Amniotic stem cell (primary cell): ENCODE data around the gene REN.

Experiments used
- DNase-seq: peaks from one replicate; lab custom pipeline; 2025; lab: John Stamatoyannopoulos, UW

Gene REN

DNA sequence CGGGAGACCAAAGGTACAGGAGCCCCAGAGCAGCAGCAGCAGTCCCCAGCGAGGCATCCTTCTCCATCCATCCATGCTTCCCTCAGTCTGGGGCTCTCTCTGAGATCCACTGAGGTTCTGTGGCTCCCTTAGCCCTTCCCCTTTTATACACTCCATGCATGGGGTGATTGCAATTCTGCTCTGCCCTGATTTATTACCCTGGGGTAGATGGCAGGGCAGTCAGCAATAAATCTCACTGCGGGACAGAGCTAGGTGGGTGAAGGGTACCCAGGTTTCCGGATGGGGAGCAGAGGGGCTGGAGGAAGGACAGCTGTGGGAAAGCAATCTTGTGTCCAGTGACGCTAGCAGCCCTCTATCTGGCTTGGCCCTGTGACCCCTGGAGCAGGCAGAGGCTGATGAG, at the start of gene REN:
Gene REN (minus strand): TSS at position 119 of the 400 bp plus-strand sequence. CDS start 44 bp downstream, at position 75.
- no peak for DNase-seq

DNA sequence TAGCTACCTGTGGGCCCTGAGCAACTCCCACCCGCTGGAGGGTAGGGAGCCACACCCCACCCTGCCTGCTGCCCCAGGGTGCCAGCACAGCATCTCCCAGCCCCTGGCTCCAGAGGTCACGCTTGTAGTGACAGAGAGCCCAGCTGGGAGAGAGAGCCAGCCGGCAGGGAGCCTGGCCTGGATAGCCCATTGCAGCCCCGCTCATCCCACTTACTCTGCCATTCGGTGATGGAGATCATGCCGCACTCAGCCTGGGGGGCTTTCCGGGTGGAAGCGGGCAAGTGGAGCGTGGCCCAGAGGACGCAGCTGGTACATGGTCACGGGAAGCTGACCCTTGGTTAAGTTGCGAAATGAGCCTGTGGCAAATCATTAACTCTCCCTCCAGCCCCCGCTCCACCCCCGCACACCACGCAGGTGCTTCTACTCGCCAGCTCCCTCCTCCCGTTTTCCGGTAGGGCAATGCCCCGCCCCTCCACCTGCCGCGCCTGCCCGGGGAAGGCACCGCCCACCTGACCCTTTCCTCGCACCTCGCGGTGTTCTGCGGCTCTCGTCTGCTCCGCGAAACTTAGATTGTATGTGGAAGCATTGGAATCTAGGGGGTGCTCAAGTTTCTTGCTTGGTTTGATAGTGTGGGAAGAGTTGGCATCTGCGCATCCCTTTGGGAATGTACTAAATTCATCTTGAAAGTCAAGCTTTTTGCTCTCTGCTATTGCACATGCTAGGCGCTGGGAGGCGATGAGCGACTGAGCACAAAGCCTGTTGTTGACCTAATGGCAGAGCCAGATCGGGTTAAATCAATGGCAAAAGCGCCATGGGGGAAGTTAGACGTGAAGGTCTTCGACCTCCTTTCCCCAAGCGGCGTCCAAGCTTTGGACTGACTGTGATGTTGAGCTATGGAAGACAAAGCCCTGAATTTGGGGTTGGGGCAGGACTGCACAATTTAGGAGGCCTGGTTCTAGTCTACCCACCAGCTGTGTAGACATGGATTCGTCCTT, 47.8 kb upstream of the REN start, which contains the start of gene GOLT1A:
Gene GOLT1A (minus strand): TSS at position 321 of the 995 bp plus-strand sequence. CDS start 82 bp downstream, at position 239.
- peak; percentile 71 for DNase-seq

DNA sequence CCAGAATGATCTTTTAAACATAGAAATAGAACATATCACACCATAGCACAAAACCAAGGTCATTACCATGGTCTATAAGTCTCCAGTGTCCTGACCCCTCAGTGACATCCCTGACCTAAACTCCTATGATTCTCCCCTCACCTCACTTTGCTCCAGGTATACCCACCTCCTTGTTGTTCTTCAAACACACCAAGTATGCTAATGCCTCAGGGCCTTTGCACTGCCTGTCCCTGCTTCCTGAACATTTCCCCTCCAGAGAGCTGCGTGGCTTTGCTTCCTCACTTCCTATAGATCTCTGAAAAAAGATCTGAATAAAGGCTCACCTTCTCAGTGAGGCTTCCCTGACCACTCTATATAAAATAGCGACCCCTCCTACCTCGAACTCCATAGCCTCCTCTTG, 46.6 kb upstream of the REN start:
- DNase-seq, result no peak

DNA sequence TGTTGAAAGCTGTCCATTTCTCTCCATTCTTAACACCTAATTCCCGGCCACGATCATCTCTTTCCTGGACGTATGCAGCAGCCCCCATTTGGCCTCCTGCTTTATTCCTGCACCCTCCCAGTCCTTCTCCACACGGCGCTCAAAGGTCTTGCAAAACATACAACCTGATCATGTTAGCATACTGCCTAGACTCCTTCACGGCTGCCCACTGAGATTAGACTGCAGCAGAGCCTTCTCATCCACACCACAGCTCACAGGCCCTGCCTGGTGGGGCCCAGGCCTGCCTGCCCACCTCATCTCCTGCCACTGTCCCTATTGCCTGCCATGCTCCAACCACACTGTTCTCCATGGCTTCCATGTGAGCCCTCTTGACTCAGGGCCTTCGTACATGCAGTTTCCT, 44.9 kb upstream of the REN start:
- no peak for DNase-seq

DNA sequence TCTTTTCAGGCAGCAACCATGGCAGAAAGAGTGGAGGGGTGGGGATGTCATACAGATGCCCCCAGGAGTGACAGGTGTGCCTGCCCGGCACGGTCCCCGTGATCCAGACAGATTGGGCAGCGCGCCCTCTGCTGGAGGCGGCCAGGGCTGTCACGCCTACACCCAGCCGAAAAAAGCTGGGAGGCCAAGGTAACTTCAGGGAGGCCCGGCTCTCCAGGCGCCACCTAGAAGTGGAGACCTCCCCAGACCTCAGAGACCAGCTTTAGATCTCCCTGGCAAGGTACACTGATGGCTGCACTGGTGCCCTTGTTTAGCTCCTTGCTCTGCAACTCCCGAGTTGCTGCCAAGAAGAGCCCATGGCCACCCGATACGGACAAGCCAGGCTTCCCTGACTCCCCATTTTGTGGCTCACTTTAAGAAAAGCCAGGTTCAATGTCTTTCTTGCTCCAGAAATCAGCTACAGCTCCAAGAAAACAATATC, 41.0 kb upstream of the REN start:
- peak; percentile 12 for DNase-seq

DNA sequence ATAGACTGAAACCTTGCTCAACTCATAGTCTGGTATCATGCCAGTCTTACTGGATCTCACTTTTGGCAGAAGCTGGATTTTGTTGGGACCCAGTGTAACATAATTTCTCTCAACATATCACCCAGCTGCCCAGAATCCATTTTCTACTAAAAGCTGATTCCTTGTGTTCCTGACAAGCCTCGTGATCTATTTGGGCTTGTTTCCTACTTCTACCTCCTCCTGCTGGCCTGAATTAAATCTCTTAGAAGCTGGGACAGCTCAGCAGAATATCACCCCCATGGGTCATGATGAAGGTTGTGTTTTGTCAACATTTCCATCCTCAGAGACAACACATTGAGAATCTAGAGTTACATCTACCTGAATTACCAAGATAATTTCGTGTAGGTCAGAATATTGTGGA, 40.0 kb upstream of the REN start:
- peak; percentile 8 for DNase-seq

DNA sequence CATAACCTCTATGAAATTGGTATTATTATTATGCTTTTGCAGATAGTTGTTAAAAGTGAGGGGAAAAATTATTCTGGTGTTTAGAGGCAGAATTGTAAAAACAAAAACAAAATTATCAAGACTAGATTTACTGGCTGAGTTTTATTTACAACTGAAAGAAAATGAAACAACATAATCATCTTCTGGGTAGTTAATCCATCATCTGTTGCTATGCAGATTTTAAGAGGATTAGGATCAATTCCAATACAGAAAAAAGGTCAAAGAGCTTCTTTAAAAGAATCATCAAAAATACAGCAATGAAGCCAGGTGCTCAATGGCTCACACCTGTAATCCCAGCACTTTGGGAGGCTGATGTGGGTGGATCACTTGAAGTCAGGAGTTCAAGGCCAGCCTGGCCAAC, 39.3 kb upstream of the REN start:
- DNase-seq, result no peak

DNA sequence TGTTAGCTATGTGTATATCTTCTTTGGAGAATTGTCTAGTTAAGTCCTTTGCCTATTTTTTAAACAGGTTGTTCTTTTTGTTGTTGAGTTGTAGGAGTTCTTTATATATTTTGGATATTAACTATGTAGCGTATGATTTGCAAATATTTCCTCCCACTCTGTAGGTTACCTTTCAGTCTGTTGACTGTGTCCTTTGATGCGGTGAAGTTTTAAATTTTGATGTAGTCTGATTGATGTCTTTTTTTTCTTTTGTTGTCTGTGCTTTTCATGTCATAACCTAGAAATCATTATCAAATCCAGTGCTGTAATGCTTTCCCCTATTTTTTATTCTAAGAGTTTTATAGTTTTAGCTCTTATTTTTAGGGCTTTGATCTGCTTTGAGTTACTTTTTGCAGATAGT, 38.8 kb upstream of the REN start:
- DNase-seq, result no peak

DNA sequence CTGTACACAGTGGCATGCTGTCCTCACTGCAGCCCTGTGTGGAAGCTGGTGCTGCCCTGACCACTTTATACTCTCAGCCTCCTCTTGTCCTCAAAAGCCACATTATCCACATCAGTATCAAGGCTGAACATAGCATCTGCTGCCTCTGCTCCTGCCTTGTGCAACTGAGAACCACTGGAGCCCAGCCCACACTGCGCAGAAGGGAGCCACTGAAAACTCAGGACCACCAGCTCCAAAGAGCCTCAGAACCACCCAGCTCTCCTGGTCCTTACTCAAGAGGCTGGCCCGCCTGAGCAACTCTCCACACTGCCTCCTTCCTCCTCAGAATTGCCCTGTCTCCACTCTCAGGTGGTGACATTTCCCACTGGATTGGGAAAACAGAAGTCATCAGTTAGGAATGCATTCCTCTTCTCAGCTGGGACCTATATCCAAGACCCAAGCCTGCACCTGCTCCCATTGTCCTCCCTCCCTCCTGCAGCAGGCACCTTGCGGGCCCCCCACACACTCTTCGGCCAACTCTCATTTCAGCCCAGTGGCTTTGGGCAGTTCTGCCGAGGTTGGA, 37.1 kb upstream of the REN start:
- DNase-seq, result no peak

DNA sequence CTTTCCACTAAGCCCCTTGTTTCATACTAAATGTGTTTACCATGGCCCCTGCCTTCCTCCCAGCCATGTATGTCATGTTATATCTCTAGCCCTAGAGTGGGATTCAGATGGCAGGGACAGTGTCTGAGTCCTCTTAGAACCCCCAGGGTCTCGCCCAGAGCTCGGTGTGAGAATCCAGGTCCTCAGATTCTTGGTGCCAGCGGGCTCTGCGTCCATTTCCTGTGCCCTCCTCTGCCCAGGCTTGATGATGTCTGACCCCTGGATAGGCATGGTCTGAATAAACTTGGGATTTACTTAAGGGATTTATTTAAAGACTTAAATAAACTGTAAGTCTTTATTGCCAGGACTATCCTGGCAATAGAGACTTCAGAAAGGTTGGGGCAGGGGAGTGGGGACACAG, 36.3 kb upstream of the REN start:
- no peak for DNase-seq

DNA sequence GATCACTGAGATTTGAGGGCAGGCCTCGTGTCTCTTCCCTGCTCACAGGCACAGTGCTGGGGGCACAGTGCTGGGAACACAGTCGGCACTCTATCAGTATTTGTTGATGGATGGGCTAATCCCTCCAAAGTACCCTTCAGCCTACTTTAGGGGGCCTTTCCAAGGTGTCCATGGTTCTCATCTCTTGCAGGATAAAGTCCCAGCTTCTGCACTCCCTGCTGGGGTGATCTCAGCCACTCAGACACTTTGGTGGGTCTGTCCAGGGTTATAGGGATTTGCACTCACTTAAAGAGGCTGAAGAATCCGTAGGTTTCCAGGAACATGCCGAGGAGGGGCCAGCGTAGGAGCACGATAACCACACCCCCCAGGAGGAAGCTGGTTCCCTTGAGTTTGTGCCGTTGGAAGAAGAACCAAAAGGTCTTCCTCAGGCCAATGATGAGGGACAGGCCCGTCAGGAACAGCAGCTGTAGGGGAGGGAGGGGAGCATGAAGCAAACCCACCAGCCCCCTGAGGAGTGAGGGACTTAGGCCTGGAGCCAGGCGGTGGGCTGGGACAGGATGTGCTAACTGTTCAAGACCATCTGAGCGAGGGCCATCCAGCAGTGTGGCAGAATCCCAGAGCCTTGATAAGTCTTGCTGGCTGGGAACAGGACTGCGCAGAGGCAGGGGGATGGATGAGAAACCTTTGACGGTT, 35.4 kb upstream of the REN start:
- DNase-seq, result no peak

DNA sequence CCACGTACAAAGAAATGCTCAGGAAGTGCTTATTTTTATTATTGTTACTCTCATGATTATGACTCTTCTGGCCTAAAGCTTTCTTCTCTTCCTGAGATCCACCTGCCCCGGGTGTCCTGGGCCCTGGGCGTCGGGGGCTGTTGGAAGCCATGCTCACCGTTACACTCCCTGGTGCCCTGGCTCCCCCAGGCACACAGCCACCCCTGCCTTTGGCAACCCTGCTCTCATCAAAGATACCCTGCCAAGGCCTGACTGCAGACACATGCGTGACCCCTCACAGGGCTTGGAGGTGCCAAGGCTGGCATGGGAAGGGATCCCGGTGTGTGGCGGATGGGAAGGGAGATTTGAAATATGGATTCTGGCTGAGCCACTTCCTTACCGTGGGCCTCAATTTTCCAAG, 33.4 kb upstream of the REN start:
- no peak for DNase-seq

DNA sequence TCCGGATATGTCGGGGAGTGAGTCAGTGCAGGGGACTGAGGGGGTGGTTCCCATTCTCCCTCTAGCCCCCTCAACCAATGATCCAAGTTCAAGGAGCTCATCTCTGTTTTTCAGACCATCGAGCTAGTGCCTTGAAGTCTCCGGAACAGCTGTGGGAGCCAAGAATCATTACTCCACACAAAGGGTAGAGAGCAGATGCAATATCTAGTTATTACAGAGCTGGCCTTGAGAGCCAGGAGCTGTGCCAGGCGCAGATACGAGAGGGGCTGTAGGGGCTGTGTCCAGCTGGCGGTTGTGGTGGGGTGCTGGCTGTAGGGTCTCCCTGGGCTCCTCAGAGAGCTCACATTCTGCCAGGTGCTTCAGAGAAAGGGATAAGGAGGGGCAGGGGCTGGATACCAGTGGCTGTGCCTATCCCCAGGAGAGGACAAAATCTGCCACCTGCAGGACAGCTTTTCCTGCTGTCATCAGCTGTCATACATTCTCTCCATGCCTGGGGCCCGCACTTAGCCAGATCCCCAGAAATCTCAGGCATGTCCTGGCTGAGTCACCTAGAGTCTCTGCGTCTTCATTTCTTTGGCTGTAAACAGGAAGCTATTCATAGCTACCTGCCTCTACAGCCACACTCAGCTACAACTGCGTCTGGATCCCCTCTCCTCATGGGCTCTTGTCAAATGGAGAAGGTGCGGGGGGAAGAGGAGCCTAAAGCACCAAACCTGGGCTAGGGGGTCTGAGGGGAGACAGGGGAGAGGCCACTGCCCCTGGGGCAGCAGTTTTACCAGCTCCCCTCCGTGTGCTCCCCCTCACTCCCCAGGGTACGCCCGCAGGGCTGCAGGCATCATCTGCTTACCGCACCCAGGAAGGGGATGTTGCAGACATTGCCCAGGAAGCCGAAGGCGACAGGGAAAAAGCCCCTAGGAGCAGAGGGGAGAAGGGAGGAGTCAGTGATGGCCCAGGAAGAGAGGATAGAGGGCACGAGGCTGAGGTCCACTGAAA, 32.5 kb upstream of the REN start:
- peak; percentile 49 for DNase-seq

DNA sequence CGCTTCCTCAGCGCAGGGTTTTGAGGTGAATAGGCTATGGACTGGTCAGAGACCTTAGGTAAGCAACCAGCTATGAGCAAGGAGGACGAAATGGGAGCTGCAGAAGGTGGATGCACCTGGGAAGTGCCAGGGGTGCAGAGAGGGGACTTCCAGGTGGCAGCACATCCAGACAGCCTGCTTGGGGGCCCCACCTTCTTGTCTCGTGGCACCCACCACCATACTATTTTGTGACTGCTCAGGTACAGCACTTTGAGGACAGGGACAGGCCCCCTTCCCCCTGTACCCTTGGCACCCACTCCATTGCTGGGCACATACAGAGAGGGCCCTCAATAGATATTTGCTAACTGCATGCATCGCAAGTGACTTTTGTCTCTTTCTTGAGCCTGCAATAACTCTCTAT, 30.9 kb upstream of the REN start:
- no peak for DNase-seq

DNA sequence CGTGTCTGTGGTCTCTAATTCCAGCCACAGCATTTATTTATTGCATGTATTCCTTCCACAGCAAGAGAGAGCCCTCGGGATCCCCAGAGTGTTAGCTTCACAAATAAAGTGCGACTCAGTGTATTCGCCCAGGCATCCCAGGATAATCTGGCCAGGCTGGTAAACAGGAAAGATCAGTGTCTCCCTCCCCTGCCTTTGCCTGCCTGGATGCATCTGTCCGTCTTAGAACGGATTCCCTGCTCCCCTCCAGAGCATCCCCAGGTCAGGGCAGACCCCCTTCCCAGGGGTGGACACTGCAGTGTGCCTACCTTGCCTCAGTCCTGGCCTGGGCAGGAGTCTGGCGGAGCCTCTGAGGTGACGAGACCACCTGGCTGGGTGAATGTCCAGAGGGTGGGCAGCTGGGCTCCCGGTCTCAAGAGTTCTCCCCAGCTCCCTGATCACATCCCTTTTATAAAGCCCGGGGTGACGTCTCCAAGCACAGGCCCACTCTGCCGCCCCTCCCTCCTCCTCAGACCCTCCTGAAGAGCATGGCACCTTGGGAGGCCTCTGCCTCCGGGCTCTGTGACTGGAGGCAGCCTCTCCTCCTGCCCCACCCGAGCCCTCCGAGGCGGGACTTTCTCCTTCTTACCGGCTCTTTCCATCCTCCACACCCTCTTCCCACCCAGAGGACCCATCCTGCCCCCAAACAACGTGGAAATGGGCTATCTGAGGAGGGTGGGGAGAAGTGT, 30.1 kb upstream of the REN start, which contains the start of gene KISS1:
Gene KISS1 (minus strand): TSS at position 424 of the 728 bp plus-strand sequence. CDS start 3,615 bp downstream, outside the sequence.
- no peak for DNase-seq

DNA sequence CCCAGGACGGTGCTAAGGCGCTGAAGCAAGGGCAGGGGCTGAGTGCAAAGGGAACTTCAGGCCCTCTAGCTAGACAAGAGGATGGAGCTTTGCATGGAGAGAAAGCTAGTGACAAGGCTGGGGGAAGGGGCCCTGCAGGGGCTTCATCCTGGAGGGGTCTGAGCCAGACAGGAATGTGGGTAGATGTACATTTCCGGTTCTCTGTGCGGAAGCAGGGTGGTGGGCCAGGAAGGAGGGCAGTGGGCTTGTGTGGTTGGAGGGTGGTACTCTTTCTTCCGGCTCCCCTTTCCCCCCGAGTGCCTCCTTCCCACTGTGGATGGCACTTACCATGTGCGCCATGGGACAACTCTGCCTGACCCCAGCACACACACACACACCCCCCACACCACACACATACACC, 28.6 kb upstream of the REN start:
- DNase-seq, result no peak

DNA sequence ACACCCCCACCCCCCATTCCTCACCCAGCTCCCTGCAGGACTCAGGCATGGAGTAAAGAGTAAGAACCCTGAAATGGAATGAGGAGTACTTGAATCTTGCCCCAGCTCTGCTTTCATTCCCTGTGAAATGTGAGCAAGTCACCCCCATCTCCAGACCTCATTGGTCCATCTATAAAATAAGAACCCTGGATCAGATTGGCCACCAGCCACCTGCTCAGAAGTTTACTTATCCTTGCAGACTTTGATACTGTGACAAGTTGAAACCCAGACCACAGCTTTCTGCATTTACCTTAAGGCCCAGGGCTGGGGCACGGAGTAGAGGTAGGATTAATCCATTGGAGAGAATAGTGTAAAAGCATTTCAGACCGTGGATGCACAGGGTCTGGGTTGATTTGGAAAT, 27.9 kb upstream of the REN start:
- no peak for DNase-seq

DNA sequence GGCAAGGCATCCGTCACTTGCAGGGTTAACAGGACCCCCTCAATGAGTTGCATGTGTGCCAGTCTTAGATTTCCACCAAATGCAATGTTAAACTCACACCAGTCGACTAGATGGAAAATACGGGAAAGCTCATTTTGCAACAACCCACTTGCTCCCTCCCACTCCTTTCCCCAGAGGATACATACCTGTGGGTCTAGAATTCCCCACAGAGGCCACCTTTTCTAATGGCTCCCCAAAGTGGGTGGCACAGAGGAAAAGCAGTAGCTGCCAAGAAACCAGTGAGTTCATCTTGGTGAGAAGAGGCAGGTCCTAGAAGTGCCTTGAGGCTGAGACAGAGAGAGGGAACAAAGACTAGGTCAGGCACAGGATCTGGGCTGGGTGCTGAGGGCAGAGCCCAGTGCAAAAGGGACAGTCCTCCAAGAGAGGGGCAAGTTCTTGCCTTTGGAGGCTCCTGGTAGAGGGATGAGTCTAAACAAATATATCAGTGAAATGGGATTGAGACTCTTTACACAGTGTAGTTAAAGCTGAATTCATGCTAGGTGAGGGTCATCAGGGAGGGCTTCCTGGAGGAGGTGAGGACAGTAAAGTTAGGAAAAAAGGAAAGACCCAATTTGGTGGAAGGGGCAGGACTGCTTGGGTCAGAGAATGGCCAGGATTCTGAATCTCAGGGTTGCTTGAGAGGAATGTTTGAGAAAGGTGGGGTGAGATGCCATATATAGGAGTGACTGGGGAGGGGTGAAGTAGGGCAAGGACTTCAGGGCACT, 26.6 kb upstream of the REN start:
- no peak for DNase-seq

DNA sequence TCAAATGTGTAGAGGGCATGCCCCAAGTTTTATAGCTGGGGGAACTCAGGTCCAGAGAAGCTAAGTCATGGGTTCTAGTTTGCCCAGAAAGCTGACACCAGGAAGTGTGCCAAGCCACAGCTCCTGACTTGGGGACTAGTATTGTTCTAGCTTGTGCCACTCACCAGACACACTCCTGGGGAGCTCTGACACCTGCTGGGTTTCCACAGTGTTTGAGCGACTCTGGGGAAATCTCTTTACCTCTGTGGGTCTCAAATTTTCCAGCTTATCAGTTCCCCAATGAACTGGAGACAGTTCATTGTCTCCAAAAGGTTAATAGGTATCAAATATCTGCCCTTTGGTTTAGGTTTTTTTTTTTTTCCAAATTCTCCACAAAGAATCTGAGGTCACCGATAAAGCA, 25.9 kb upstream of the REN start:
- DNase-seq, result no peak

DNA sequence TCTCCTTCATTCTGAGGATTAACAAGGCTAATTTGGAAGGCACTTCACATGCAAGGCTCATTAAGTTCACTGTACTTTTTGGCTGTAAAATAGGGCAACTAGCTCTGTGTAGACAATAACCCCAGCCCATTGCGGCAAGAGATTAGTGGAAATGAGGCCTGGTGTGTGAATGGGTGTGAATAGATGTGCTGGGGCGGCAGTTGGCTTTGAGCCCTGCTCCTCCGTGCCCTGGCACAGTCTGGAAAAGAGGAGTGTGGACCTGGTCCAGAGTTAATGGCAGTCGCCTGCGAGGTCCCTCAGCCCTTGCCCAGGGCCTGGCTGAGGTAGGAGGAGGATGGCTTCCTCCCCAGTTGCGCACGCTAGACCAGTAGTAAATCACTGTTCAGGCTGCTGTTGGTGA, 25.3 kb upstream of the REN start:
- DNase-seq, result no peak
